ENCODE data around the gene ATP13A3. TPM values are rescaled to one million over a fixed set of nuclear protein-coding genes. Genes with fewer than 3 reads are reported as not detected.

ATP13A3 gene
- total RNA-seq, 4 donors from 2014 or later: 23.6 to 129 (median 69.8) TPM

GRCh38 chr3:194404365-194405140, 82.2 kb downstream of the ATP13A3 start:
- Histone ChIP-seq H3K27me3 (no peaks in the 10 kb centered on the region), H3K27ac (peak overlapping the region in 1 of 4 donors; percentile 5), H3K9me3 (no peaks in the 10 kb centered on the region), H3K36me3 (no peaks in the 10 kb centered on the region), H3K4me3 (no peak overlapping the region), H3K4me1 (no peaks in the 10 kb centered on the region)
- WGBS, 2 donors (ENCODE audit: low coverage in 1 of 2): 32 to 35% methylated on average over 10 of the region's 10 CpGs
- no peak for TF ChIP-seq EP300 (IDR thresholded peaks at IDR 0.05; ENCODE audit: low read depth)
- TF ChIP-seq POLR2A (IDR thresholded peaks at IDR 0.05): no peak
- TF ChIP-seq CTCF (IDR thresholded peaks at IDR 0.05): peak; percentile 63 to 82 (median 76)
- TF ChIP-seq POLR2AphosphoS5 (IDR thresholded peaks at IDR 0.05): no peak
- in situ Hi-C loops (cut with MboI; ENCODE audit: low pct_ligation_motif_present in 1 of 4, low pct_unique_long_range_greater_than_20kb in 1 of 4, low sequenced_read_pairs in 3 of 4): loop anchor here in 2 of 4 donors (5.0 kb wide), 1 partner anchor 67 kb away; no protein-coding TSS in a partner anchor
- DNase-seq: peak; percentile 38
- intact Hi-C loops (cut with DNase I; ENCODE audit: low total_unique reads): loop anchor here (5.0 kb wide), 1 partner anchor 67 kb away; no protein-coding TSS in a partner anchor

- Histone ChIP-seq H3K4me3 (no peak overlapping the region), H3K27ac (no peak overlapping the region), H3K27me3 (peaks cover 17% of the 10 kb centered on the region), H3K4me1 (peaks cover 0 to 5% (median 5%) of the 10 kb centered on the region in 4 donors), H3K36me3 (no peaks in the 10 kb centered on the region), H3K9me3 (no peaks in the 10 kb centered on the region)
- in situ Hi-C loops (cut with MboI; ENCODE audit: low pct_ligation_motif_present in 1 of 4, low pct_unique_long_range_greater_than_20kb in 1 of 4, low sequenced_read_pairs in 3 of 4) (no loop called here), intact Hi-C loops (cut with DNase I; ENCODE audit: low total_unique reads) (no loop called here)
- WGBS, 2 donors (ENCODE audit: low coverage in 1 of 2): 80 to 91% methylated on average over 1 to 8 of the region's 8 CpGs
- TF ChIP-seq POLR2A (IDR thresholded peaks at IDR 0.05) (no peak), CTCF (IDR thresholded peaks at IDR 0.05) (no peak), POLR2AphosphoS5 (IDR thresholded peaks at IDR 0.05) (no peak), EP300 (IDR thresholded peaks at IDR 0.05; ENCODE audit: low read depth) (no peak)
- DNase-seq: no peak
These were observed 84.9 kb downstream of the ATP13A3 start for GRCh38 chr3:194401868-194402329.

- no peak for TF ChIP-seq CTCF (IDR thresholded peaks at IDR 0.05)
- TF ChIP-seq EP300 (IDR thresholded peaks at IDR 0.05; ENCODE audit: low read depth): no peak
- no peak for TF ChIP-seq POLR2A (IDR thresholded peaks at IDR 0.05)
- TF ChIP-seq POLR2AphosphoS5 (IDR thresholded peaks at IDR 0.05): no peak
- in situ Hi-C loops (cut with MboI; ENCODE audit: low pct_ligation_motif_present in 1 of 4, low pct_unique_long_range_greater_than_20kb in 1 of 4, low sequenced_read_pairs in 3 of 4) (no loop called here), intact Hi-C loops (cut with DNase I; ENCODE audit: low total_unique reads) (no loop called here)
- 92% methylated on average over 9 of the region's 9 CpGs; no CpG with 5 or more reads in 1 of the 2 donors for WGBS, 2 donors (ENCODE audit: low coverage in 1 of 2)
- no peaks in the 10 kb centered on the region for H3K36me3 ChIP-seq
- DNase-seq: no peak
- H3K9me3 ChIP-seq: no peaks in the 10 kb centered on the region
- H3K4me3 ChIP-seq: no peak overlapping the region
- H3K27me3 ChIP-seq: peaks cover 20% of the 10 kb centered on the region
- H3K4me1 ChIP-seq: peaks cover 0 to 10% (median 9%) of the 10 kb centered on the region in 4 donors
- H3K27ac ChIP-seq: no peak overlapping the region
These were observed 85.5 kb downstream of the ATP13A3 start for GRCh38 chr3:194401346-194401745.

GRCh38 chr3:194399874-194400411, 86.9 kb downstream of the ATP13A3 start:
- H3K9me3 ChIP-seq: no peaks in the 10 kb centered on the region
- peaks cover 0 to 22% (median 9%) of the 10 kb centered on the region in 4 donors for H3K4me1 ChIP-seq
- peaks cover 20% of the 10 kb centered on the region for H3K27me3 ChIP-seq
- in situ Hi-C loops (cut with MboI; ENCODE audit: low pct_ligation_motif_present in 1 of 4, low pct_unique_long_range_greater_than_20kb in 1 of 4, low sequenced_read_pairs in 3 of 4) (loop anchor here in 1 of 4 donors (5.0 kb wide), 1 partner anchor 63 kb away; no protein-coding TSS in a partner anchor), intact Hi-C loops (cut with DNase I; ENCODE audit: low total_unique reads) (no loop called here)
- 79 to 86% methylated on average over 3 to 15 of the region's 15 CpGs for WGBS, 2 donors (ENCODE audit: low coverage in 1 of 2)
- no peak overlapping the region for H3K4me3 ChIP-seq
- DNase-seq: no peak
- TF ChIP-seq CTCF (IDR thresholded peaks at IDR 0.05): no peak
- TF ChIP-seq EP300 (IDR thresholded peaks at IDR 0.05; ENCODE audit: low read depth): no peak
- no peak for TF ChIP-seq POLR2AphosphoS5 (IDR thresholded peaks at IDR 0.05)
- TF ChIP-seq POLR2A (IDR thresholded peaks at IDR 0.05): no peak
- H3K36me3 ChIP-seq: no peaks in the 10 kb centered on the region
- H3K27ac ChIP-seq: no peak overlapping the region

Data from transverse colon (tissue), 4 donors.